HepG2 (cell line): ENCODE measurements around the gene MLF1. TPM values are rescaled to one million over a fixed set of nuclear protein-coding genes. Genes with fewer than 3 reads are reported as not detected.

ENCODE experiments used
- CREB3 ChIP-seq: sonication (generic); formaldehyde crosslinking; IDR thresholded peaks from 2 replicates; pipeline ENCODE4 v1.5.0; 2020; ENCODE audit warnings: missing genetic modification reagents
- EEA1 ChIP-seq: sonication (generic); formaldehyde crosslinking; IDR thresholded peaks from 2 replicates; pipeline ENCODE4 v1.5.1; 2020; ENCODE audit warnings: mild to moderate bottlenecking, missing genetic modification reagents, borderline replicate concordance
- HNRNPLL ChIP-seq: fragments of 200-400 bp; formaldehyde crosslinking; IDR thresholded peaks from 2 replicates; pipeline ENCODE4 v1.6.1; 2017; ENCODE audit warnings: mild to moderate bottlenecking, low read depth, low read length; ENCODE audit not compliant: poor library complexity, severe bottlenecking
- MAFF ChIP-seq: IDR thresholded peaks from 2 replicates; pipeline ENCODE4 v1.6.1; 2011; ENCODE audit warnings: low read depth, low read length, improper control_type of control experiment
- MED1 ChIP-seq: sonication (generic); formaldehyde crosslinking; IDR thresholded peaks from 2 replicates; pipeline ENCODE4 v1.4.0; 2020; ENCODE audit warnings: missing genetic modification reagents
- MEIS2 ChIP-seq: sonication (generic); formaldehyde crosslinking; IDR thresholded peaks from 2 replicates; pipeline ENCODE4 v1.9.0; 2021; ENCODE audit warnings: mild to moderate bottlenecking, missing genetic modification reagents
- MIXL1 ChIP-seq: IDR thresholded peaks from 2 replicates; pipeline ENCODE4 v1.6.1; 2016
- MTERF4 ChIP-seq: sonication (generic); formaldehyde crosslinking; IDR thresholded peaks from 2 replicates; pipeline ENCODE4 v1.8.0; 2023; ENCODE audit warnings: mild to moderate bottlenecking, missing genetic modification reagents
- MXI1 ChIP-seq: IDR thresholded peaks from 3 replicates; pipeline ENCODE4 v1.6.1; 2012; ENCODE audit warnings: low read depth, low read length, inconsistent platforms, borderline replicate concordance
- TFE3 ChIP-seq: IDR thresholded peaks from 2 replicates; pipeline ENCODE4 v1.6.1; 2016
- THAP9 ChIP-seq: sonication (generic); formaldehyde crosslinking; IDR thresholded peaks from 2 replicates; pipeline ENCODE4; 2020; ENCODE audit warnings: missing genetic modification reagents, mild to moderate bottlenecking, borderline replicate concordance
- ZBTB20 ChIP-seq: sonication (generic); formaldehyde crosslinking; IDR thresholded peaks from 2 replicates; pipeline ENCODE4 v1.8.1; 2023; ENCODE audit warnings: missing genetic modification reagents, low read depth, mild to moderate bottlenecking, borderline replicate concordance
- ZC3H13 ChIP-seq: sonication (generic); formaldehyde crosslinking; IDR thresholded peaks from 2 replicates; pipeline ENCODE4 v1.8.1; 2023; ENCODE audit warnings: mild to moderate bottlenecking, missing genetic modification reagents, moderate library complexity
- ZNF24 ChIP-seq: fragments of 450-650 bp; IDR thresholded peaks from 2 replicates; pipeline ENCODE4 v1.6.1; 2017; ENCODE audit warnings: antibody characterized with exemption, mild to moderate bottlenecking
- ZNF276 ChIP-seq: sonication (generic); formaldehyde crosslinking; IDR thresholded peaks from 2 replicates; pipeline ENCODE4 v1.4.0; 2020; ENCODE audit warnings: mild to moderate bottlenecking, low read depth, missing genetic modification reagents
- ZNF329 ChIP-seq: sonication (generic); formaldehyde crosslinking; IDR thresholded peaks from 2 replicates; pipeline ENCODE4 v1.9.0; 2021; ENCODE audit warnings: low read depth, mild to moderate bottlenecking, missing genetic modification reagents
- ZNF432 ChIP-seq: sonication (generic); formaldehyde crosslinking; IDR thresholded peaks from 2 replicates; pipeline ENCODE4 v1.5.0; 2020; ENCODE audit warnings: missing genetic modification reagents, mild to moderate bottlenecking, borderline replicate concordance
- ZNF564 ChIP-seq: sonication (generic); formaldehyde crosslinking; IDR thresholded peaks from 2 replicates; pipeline ENCODE4 v1.8.1; 2023; ENCODE audit warnings: mild to moderate bottlenecking, missing genetic modification reagents
- ZNF672 ChIP-seq: sonication (generic); formaldehyde crosslinking; IDR thresholded peaks from 2 replicates; pipeline ENCODE4 v1.8.1; 2022; ENCODE audit warnings: missing genetic modification reagents
- polyA plus RNA-seq, 8 experiments: library from polyadenylated mRNA; depleted of rRNA in 3 of 8; stranded (reverse) in 7 of 8; unstranded in 1 of 8; fragments of >200 nt; fragmentation: Illumina TruSeq in 4 of 8; extraction: Trizol in 4 of 8; gene quantifications; 2 replicates each; pipeline versions ENCODE4 v1.2.1 to v1.2.3, GENCODE V29; 2011 to 2016; ENCODE audit warnings: low read depth in 4 of 8, missing spikeins in 1 of 8, mixed read lengths in 1 of 8; ENCODE audit not compliant: insufficient read depth in 1 of 8
- total RNA-seq, 5 experiments: library from RNA; depleted of rRNA; stranded (reverse); fragments of >200 nt; fragmentation: Illumina TruSeq; extraction: Trizol; gene quantifications; 2 replicates each; pipeline ENCODE4 v1.2.3, GENCODE V29; 2016; ENCODE audit warnings: low read depth in 1 of 5

The MLF1 gene
- total and polyA plus RNA-seq, 2 of the 13 experiments (the other 11 are each of a cell fraction or from before 2014, with no cell fraction given): 0.88 to 1.0 TPM

- TF ChIP-seq CREB3 (CRISPR knock-in tag) (no peak), MTERF4 (peak; percentile 76; the same call in 1 of the 2 replicates), MED1 (peak; percentile 70), ZC3H13 (CRISPR knock-in tag) (peak; percentile 31; the same call in 1 of the 2 replicates), EEA1 (0 out of 2 replicates have a peak, but pooled peaks have one; percentile 44), ZNF564 (CRISPR knock-in tag) (no peak; the same call in 1 of the 2 replicates), TFE3 (CRISPR knock-in tag) (peak; percentile 82), MXI1 (peak; percentile 95; the same call in 2 of the 3 replicates), MIXL1 (CRISPR knock-in tag) (peak; percentile 81; the same call in 1 of the 2 replicates), MEIS2 (peak; percentile 87), ZNF329 (CRISPR knock-in tag) (no peak), ZBTB20 (CRISPR knock-in tag) (peak; percentile 81; the same call in 1 of the 2 replicates), HNRNPLL (peak; percentile 78), ZNF672 (CRISPR knock-in tag) (no peak), ZNF24 (no peak), ZNF432 (CRISPR knock-in tag) (no peak), MAFF (no peak), ZNF276 (CRISPR knock-in tag) (no peak), THAP9 (CRISPR knock-in tag) (peak; percentile 92)
Observed at GRCh38 chr3:158644345-158644908, 73.4 kb downstream of the MLF1 start, which contains the start of gene GFM1 (continued).
